SK-N-MC (cell line): ENCODE results near the gene SLC5A2.

ENCODE experiments used
- EZH2 ChIP-seq: fragments of 200-600 bp; sonication (generic); IDR thresholded peaks from one replicate; pipeline ENCODE4 v1.6.1; 2017; ENCODE audit warnings: antibody characterized with exemption
- FOXP2 ChIP-seq: optimal IDR thresholded peaks from 2 replicates; pipeline ENCODE3; 2011; ENCODE audit warnings: mild to moderate bottlenecking, moderate library complexity; ENCODE audit not compliant: insufficient read depth; ENCODE audit errors: extremely low read length, control extremely low read depth
- POLR2AphosphoS5 ChIP-seq: IDR thresholded peaks from 2 replicates; pipeline ENCODE4 v1.6.1; 2012; ENCODE audit warnings: mild to moderate bottlenecking, low read depth, low read length, borderline replicate concordance

DNA sequence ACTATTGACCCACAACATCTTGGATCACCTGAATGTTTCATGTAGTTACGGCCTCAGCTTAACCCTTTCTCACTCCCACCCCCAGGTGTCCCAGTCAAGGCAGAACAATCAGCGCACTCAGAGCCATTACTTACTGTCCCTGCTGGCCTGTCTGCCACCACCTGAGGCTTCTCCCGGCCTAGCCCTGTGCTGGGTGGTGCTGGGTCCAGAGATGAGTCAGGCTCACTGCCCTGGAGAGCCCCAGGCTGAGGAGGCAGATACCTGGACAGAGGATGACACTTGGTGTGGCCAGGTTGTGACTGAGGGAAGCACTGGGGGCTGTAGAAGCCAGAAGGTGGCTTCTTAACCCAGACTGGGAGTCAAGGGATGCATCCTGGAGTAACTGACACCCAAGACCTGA lies 4.0 kb upstream of the SLC5A2 start:
- TF ChIP-seq EZH2 (no peak), POLR2AphosphoS5 (no peak), FOXP2 (no peak)
